Large intestine (tissue), 3 donors: ENCODE measurements around the gene GRK5. TPM values are rescaled to one million over a fixed set of nuclear protein-coding genes. Genes with fewer than 3 reads are reported as not detected.
"Not testable (repeated sequence)": the region's sequence is repeated elsewhere in the genome, so short reads cannot be mapped to it uniquely, and the experiment has no call there.

ENCODE experiments used
- DNase-seq, 2 donors: peaks; one replicate each; pipeline versions ENCODE4 v3.0.0 to v3.0.0-alpha.2; 2013
- H3K27ac ChIP-seq: one replicate; pipeline ENCODE4 v1.5.1; 2013; ENCODE audit warnings: low read length
- H3K27me3 ChIP-seq: 2 replicates; pipeline ENCODE4 v1.6.1; 2013; ENCODE audit warnings: low read length; ENCODE audit not compliant: control insufficient read depth, insufficient read depth
- H3K36me3 ChIP-seq: 2 replicates; pipeline ENCODE4 v1.6.1; 2013; ENCODE audit warnings: low read length; ENCODE audit not compliant: control insufficient read depth, insufficient read depth
- H3K4me1 ChIP-seq: one replicate; pipeline ENCODE4 v1.6.1; 2013; ENCODE audit warnings: low read length; ENCODE audit not compliant: control insufficient read depth, insufficient read depth
- H3K4me3 ChIP-seq: one replicate; pipeline ENCODE4 v1.5.1; 2013; ENCODE audit warnings: low read length
- H3K9me3 ChIP-seq: one replicate; pipeline ENCODE4 v1.6.1; 2013; ENCODE audit warnings: mild to moderate bottlenecking, low read depth, low read length, moderate library complexity; ENCODE audit not compliant: control insufficient read depth
- WGBS: methylation state at CpG from one replicate; pipeline ENCODE4 v1.1.5; 2013; ENCODE audit warnings: low lambda C conversion rate; ENCODE audit not compliant: insufficient coverage; 5-methylcytosine and 5-hydroxymethylcytosine counted together
- polyA plus RNA-seq: library from polyadenylated mRNA; unstranded; fragments of 120-200 nt; gene quantifications from one replicate; pipeline ENCODE4 v1.2.1, GENCODE V29; 2013

Gene GRK5
- polyA plus RNA-seq, 1 donor: 38.8 TPM

DNA sequence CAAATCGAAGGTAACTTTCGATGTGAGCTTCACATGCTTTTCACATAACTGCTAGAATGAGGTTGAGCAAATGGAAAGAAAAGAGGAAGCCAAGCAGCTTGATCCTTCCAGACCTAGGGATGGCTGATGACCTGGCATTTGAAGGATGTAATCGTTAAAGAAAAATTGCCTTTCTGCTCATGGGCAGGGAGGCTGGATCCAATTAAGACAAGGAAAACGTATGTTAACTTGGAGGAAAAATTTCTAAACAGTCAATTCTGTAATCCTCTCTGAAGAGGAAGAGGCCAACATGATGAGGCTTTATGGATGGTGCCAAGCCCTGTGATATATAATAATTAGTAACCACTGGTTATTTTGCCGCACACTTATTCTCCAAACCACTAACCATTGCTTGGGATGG is 12.5 kb downstream of the GRK5 start:
- H3K36me3 ChIP-seq: no peaks in the 10 kb centered on the region
- no peak overlapping the region for H3K4me3 ChIP-seq
- no peak for DNase-seq
- 73% methylated on average over 2 of the region's 5 CpGs for WGBS
- H3K9me3 ChIP-seq: no peaks in the 10 kb centered on the region
- H3K27ac ChIP-seq: no peak overlapping the region
- H3K4me1 ChIP-seq: peaks cover 32% of the 10 kb centered on the region
- H3K27me3 ChIP-seq: no peaks in the 10 kb centered on the region

DNA sequence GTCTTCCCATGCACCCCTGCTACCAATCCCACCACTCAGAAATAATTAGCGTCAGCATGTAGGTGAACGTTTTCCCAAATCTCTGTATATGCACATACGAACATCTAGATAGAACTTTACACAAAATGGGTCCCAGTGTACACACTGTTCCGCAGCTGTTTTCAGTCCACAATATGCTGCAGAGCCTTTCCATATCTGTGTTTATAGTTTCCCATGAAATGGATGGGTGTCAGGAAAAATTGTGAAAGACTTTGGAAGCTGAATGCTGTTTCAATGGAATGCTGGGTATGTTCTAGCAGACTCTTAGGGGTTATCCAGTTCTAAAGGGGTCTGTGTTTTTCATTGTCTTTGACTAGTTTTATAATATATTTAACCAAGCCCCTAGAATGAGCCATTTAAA is 13.8 kb downstream of the GRK5 start:
- Histone ChIP-seq H3K27ac (peak overlapping the region; percentile 62), H3K9me3 (no peaks in the 10 kb centered on the region), H3K4me1 (peaks cover 29% of the 10 kb centered on the region), H3K36me3 (no peaks in the 10 kb centered on the region), H3K4me3 (no peak overlapping the region), H3K27me3 (no peaks in the 10 kb centered on the region)
- no CpG with 5 or more reads among the region's 4 CpGs for WGBS
- DNase-seq: no peak

DNA sequence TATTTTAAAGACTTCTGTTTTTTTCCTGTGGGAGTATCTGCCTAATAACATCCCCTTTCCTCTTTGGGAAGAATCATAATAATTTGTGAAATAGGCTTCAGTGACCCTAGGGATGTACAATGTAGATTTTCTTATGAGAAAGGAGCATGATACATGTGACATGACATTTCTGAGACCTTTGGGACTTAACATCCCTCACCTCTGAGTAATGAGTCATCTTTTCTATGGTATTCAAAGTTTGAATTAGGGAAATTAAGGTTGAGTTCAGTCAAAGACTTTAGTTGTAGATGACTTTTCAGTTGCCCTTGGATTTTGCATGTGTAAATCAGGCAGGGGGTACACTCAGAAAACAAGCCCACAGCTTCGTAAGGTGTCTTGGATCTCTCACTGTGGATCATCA is 14.3 kb downstream of the GRK5 start:
- Histone ChIP-seq H3K9me3 (no peaks in the 10 kb centered on the region), H3K36me3 (no peaks in the 10 kb centered on the region), H3K4me1 (peaks cover 28% of the 10 kb centered on the region), H3K27ac (peak overlapping the region; percentile 62), H3K27me3 (no peaks in the 10 kb centered on the region), H3K4me3 (no peak overlapping the region)
- DNase-seq: peak in 1 of 2 donors; percentile 49
- no CpG with 5 or more reads among the region's 1 CpG for WGBS

DNA sequence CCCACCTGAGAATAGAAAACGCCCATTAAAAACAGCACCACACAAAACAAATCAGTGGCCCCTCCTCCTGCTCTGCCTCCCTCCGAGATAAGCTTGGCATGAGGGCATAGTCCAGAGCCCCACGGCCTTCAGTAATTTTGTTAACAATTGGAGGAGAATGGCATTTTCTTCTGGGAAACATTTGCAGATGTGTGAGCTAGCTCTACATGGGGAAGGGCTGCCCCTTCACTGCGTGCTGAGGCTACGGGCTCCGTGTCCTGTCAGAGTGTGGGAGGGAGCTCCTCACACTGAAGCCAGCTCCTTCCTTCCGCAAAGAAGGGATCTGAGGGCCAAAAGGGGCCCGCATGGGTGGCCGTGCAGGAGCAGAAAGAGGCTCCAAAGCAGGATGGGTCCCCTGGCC is 15.2 kb downstream of the GRK5 start:
- peaks cover 28% of the 10 kb centered on the region for H3K4me1 ChIP-seq
- H3K36me3 ChIP-seq: no peaks in the 10 kb centered on the region
- WGBS: no CpG with 5 or more reads among the region's 9 CpGs
- no peaks in the 10 kb centered on the region for H3K27me3 ChIP-seq
- no peaks in the 10 kb centered on the region for H3K9me3 ChIP-seq
- H3K4me3 ChIP-seq: no peak overlapping the region
- DNase-seq: peak in 1 of 2 donors; percentile 78
- peak overlapping the region; percentile 62 for H3K27ac ChIP-seq

GRCh38 chr10:119222966-119223386 is 15.6 kb downstream of the GRK5 start:
- WGBS: no CpG with 5 or more reads among the region's 9 CpGs
- no peak overlapping the region for H3K4me3 ChIP-seq
- H3K27me3 ChIP-seq: no peaks in the 10 kb centered on the region
- H3K36me3 ChIP-seq: no peaks in the 10 kb centered on the region
- H3K4me1 ChIP-seq: peaks cover 27% of the 10 kb centered on the region
- DNase-seq: peak in 1 of 2 donors; percentile 70
- no peaks in the 10 kb centered on the region for H3K9me3 ChIP-seq
- H3K27ac ChIP-seq: peak overlapping the region; percentile 62

GRCh38 chr10:119225083-119225658 is 17.8 kb downstream of the GRK5 start:
- no peak for DNase-seq
- WGBS: 73% methylated on average over 2 of the region's 4 CpGs
- H3K9me3 ChIP-seq: no peaks in the 10 kb centered on the region
- no peak overlapping the region for H3K4me3 ChIP-seq
- H3K36me3 ChIP-seq: no peaks in the 10 kb centered on the region
- no peaks in the 10 kb centered on the region for H3K27me3 ChIP-seq
- H3K4me1 ChIP-seq: peaks cover 37% of the 10 kb centered on the region
- H3K27ac ChIP-seq: no peak overlapping the region

- H3K9me3 ChIP-seq: peaks cover 2% of the 10 kb centered on the region
- no peaks in the 10 kb centered on the region for H3K27me3 ChIP-seq
- DNase-seq: no peak
- no peaks in the 10 kb centered on the region for H3K36me3 ChIP-seq
- no peak overlapping the region for H3K4me3 ChIP-seq
- peaks cover 25% of the 10 kb centered on the region for H3K4me1 ChIP-seq
- no peak overlapping the region for H3K27ac ChIP-seq
- 86% methylated on average over 4 of the region's 6 CpGs for WGBS
Measured at GRCh38 chr10:119227825-119228224, 20.5 kb downstream of the GRK5 start.

DNA sequence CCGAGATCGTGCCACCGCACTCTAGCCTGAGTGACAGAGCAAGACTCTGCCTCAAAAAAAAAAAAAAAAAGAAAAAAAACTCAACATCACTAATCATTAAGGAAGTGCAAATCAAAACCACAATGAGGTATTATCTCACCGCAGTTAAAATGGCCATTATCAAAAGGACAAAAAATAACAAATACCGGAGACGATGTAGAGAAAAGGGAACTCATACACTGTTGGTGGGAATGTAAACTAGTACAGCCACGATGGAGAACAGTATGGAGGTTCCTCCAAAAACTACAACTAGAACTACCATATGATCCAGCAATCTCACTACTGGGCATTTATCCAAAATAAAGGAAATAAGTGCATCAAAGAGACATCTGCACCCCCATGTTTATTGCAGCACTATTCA is 24.3 kb downstream of the GRK5 start:
- DNase-seq: no peak
- no CpG with 5 or more reads among the region's 7 CpGs for WGBS
- H3K9me3 ChIP-seq: peaks cover 2% of the 10 kb centered on the region
- H3K27ac ChIP-seq: no peak overlapping the region
- H3K4me3 ChIP-seq: no peak overlapping the region
- H3K4me1 ChIP-seq: peaks cover 34% of the 10 kb centered on the region
- H3K36me3 ChIP-seq: no peaks in the 10 kb centered on the region
- H3K27me3 ChIP-seq: no peaks in the 10 kb centered on the region

DNA sequence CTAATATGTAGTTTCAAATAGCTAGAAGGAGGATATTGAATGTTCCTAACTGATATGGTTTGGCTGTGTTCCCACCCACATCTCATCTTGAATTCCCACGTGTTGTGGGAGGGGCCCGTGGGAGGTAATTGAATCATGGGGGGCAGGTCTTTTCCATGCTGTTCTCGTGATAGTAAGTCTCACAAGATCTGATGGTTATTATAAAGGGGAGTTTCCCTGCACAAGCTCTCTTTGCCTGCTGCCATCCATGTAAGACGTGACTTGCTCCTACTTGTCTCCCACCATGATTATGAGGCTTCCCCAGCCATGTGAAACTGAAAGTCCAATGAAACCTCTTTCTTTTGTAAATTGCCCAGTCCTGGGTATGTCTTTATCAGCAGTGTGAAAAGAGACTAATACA is 25.1 kb downstream of the GRK5 start:
- H3K27ac ChIP-seq, DNase-seq, H3K9me3 ChIP-seq, H3K4me3 ChIP-seq, H3K36me3 ChIP-seq, H3K27me3 ChIP-seq: not testable (repeated sequence)
- WGBS: 100% methylated on average over 1 of the region's 4 CpGs
- peaks cover 42% of the 10 kb centered on the region for H3K4me1 ChIP-seq

DNA sequence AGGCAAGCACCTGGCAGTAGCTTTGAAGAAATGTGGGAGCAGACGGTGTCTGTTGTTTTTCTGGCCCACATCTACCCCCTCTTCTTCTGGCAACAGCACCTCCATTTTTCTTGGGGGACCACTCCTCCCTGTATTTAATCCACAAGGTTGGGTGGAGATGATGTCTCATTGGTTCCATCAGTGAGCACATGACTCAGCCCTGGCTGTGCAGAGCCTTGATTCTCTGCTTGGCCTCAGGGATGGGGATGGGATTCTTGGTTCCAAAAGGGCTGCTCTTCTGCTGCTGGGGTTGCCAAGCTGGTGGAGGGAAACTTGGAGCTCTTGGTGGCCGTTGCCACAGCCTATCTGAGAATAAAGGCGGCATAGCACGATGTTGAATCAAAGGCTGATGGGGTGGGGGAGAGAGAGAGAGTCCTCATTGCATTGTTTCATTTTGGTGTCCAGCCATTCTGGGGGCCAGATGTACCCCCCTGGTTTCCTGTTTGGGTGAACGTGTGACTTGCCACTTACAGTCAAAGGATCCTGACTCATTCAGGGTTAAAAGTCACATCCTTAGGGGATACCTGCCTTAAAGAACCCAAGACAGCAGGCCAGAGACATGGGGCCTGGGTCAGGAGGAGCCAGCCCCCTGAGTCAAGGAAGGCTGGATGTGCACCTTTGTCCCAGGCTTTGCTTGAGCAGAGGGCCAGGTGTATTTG is 25.9 kb downstream of the GRK5 start:
- WGBS: no CpG with 5 or more reads among the region's 5 CpGs
- Histone ChIP-seq H3K4me3 (no peak overlapping the region), H3K4me1 (peaks cover 50% of the 10 kb centered on the region), H3K36me3 (no peaks in the 10 kb centered on the region), H3K27ac (peak overlapping the region; percentile 39), H3K27me3 (no peaks in the 10 kb centered on the region), H3K9me3 (peaks cover 2% of the 10 kb centered on the region)
- no peak for DNase-seq

- 0% methylated on average over 1 of the region's 3 CpGs for WGBS
- H3K27ac ChIP-seq: peak overlapping the region; percentile 39
Measured at GRCh38 chr10:119233821-119234220, 26.4 kb downstream of the GRK5 start.

More at GRCh38 chr10:119233821-119234220, 26.4 kb downstream of the GRK5 start:
- no peaks in the 10 kb centered on the region for H3K36me3 ChIP-seq
- no peak overlapping the region for H3K4me3 ChIP-seq
- H3K4me1 ChIP-seq: peaks cover 54% of the 10 kb centered on the region
- H3K9me3 ChIP-seq: peaks cover 2% of the 10 kb centered on the region
- H3K27me3 ChIP-seq: no peaks in the 10 kb centered on the region
- peak in 1 of 2 donors; percentile 84 for DNase-seq
